ENCODE measurements around the gene GPR63.

Gene GPR63

GRCh38 chr6:96809119-96809518 is 28.2 kb downstream of the GPR63 start:
- TF ChIP-seq CTCF (IDR thresholded peaks at IDR 0.05), result no peak
- no peak for TF ChIP-seq ZFX (IDR thresholded peaks at IDR 0.05; ENCODE audit: borderline replicate concordance)
- H3K27ac ChIP-seq, result no peak overlapping the region

GRCh38 chr6:96803106-96803481 is 34.2 kb downstream of the GPR63 start:
- TF ChIP-seq CTCF (IDR thresholded peaks at IDR 0.05), result no peak
- no peak for TF ChIP-seq ZFX (IDR thresholded peaks at IDR 0.05; ENCODE audit: borderline replicate concordance)
- no peak overlapping the region for H3K27ac ChIP-seq

GRCh38 chr6:96795481-96795880 is 41.8 kb downstream of the GPR63 start:
- TF ChIP-seq CTCF (IDR thresholded peaks at IDR 0.05) (no peak), ZFX (IDR thresholded peaks at IDR 0.05; ENCODE audit: borderline replicate concordance) (no peak)
- no peak overlapping the region for H3K27ac ChIP-seq

GRCh38 chr6:96794980-96795379 is 42.3 kb downstream of the GPR63 start:
- TF ChIP-seq ZFX (IDR thresholded peaks at IDR 0.05; ENCODE audit: borderline replicate concordance) (no peak), CTCF (IDR thresholded peaks at IDR 0.05) (no peak)
- H3K27ac ChIP-seq, result no peak overlapping the region

- H3K27ac ChIP-seq, result no peak overlapping the region
- TF ChIP-seq ZFX (IDR thresholded peaks at IDR 0.05; ENCODE audit: borderline replicate concordance) (no peak), CTCF (IDR thresholded peaks at IDR 0.05) (no peak)
Measured at GRCh38 chr6:96792561-96793190, 44.6 kb downstream of the GPR63 start.

GRCh38 chr6:96789871-96790270 is 47.4 kb downstream of the GPR63 start:
- TF ChIP-seq CTCF (IDR thresholded peaks at IDR 0.05), result no peak
- TF ChIP-seq ZFX (IDR thresholded peaks at IDR 0.05; ENCODE audit: borderline replicate concordance), result no peak
- no peak overlapping the region for H3K27ac ChIP-seq

GRCh38 chr6:96787846-96788580 is 49.3 kb downstream of the GPR63 start:
- TF ChIP-seq ZFX (IDR thresholded peaks at IDR 0.05; ENCODE audit: borderline replicate concordance) (no peak), CTCF (IDR thresholded peaks at IDR 0.05) (no peak)
- H3K27ac ChIP-seq, result peak overlapping the region; percentile 60

Data from 22Rv1 (cell line).